ENCODE results near the gene CA5B. TPM values are rescaled to one million over a fixed set of nuclear protein-coding genes. Genes with fewer than 3 reads are reported as not detected.

CA5B gene
- total RNA-seq, 2 donors from 2014 or later = 14.0 to 31.7 TPM

- Histone ChIP-seq H3K27me3 (ENCODE audit: control insufficient read depth, insufficient read depth, low read length, poor library complexity, severe bottlenecking) (no peaks in the 10 kb centered on the region), H3K9me3 (ENCODE audit: control insufficient read depth, low read length) (no peaks in the 10 kb centered on the region), H3K4me3 (ENCODE audit: low read length) (no peak overlapping the region), H3K9ac (ENCODE audit: extremely low read depth, low read length, poor library complexity, severe bottlenecking) (no peak overlapping the region), H3K4me1 (ENCODE audit: control insufficient read depth, insufficient read depth, low read length) (no peaks in the 10 kb centered on the region), H3K36me3 (ENCODE audit: control insufficient read depth, insufficient read depth, low read length) (peaks cover 24% of the 10 kb centered on the region), H3K27ac (ENCODE audit: low read depth, low read length) (no peak overlapping the region)
- Mint-ChIP-seq H3K4me1 (peaks cover 8% of the 10 kb centered on the region), H3K9me3 (no peaks in the 10 kb centered on the region), H3K36me3 (ENCODE audit: low read depth) (peaks cover 30% of the 10 kb centered on the region), H3K27ac (no peak overlapping the region), H3K4me3 (no peak overlapping the region), H3K27me3 (ENCODE audit: insufficient read depth) (no peaks in the 10 kb centered on the region)
- no peak for DNase-seq
- no peak for TF ChIP-seq CTCF (conservative IDR thresholded peaks at IDR 0.05)
- WGBS, 2 experiments (ENCODE audit: insufficient coverage in 1 of 2, insufficient read length in 1 of 2) = 95 to 100% methylated on average over 1 to 3 of the region's 3 CpGs
Observed at GRCh38 chrX:15785176-15785750, 47.2 kb downstream of the CA5B start.

DNA sequence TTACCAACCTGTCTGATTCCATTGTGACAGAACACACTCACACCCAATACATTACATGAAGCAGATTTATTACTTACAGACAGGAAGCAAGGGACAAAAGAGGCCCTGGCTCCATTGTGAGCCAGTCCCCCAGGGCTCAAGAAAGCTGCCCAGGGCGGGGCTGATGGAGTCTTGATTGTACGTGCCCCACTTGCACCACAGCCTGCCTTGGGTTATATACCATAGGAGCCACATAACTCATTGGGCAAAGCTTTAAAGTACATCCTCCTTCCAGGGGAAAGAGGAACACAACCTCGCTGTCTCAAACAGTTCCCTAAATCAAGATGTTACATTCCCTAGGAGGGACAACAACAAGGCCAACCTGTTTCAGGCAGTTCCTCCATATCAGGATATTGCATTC, 48.8 kb downstream of the CA5B start:
- Mint-ChIP-seq H3K4me1 (peaks cover 8% of the 10 kb centered on the region), H3K27me3 (ENCODE audit: insufficient read depth) (no peaks in the 10 kb centered on the region), H3K9me3 (no peaks in the 10 kb centered on the region), H3K36me3 (ENCODE audit: low read depth) (peaks cover 24% of the 10 kb centered on the region), H3K27ac (no peak overlapping the region), H3K4me3 (no peak overlapping the region)
- Histone ChIP-seq H3K36me3 (ENCODE audit: control insufficient read depth, insufficient read depth, low read length) (peaks cover 21% of the 10 kb centered on the region), H3K4me3 (ENCODE audit: low read length) (no peak overlapping the region), H3K9ac (ENCODE audit: extremely low read depth, low read length, poor library complexity, severe bottlenecking) (no peak overlapping the region), H3K27me3 (ENCODE audit: control insufficient read depth, insufficient read depth, low read length, poor library complexity, severe bottlenecking) (no peaks in the 10 kb centered on the region), H3K4me1 (ENCODE audit: control insufficient read depth, insufficient read depth, low read length) (no peaks in the 10 kb centered on the region), H3K27ac (ENCODE audit: low read depth, low read length) (no peak overlapping the region), H3K9me3 (ENCODE audit: control insufficient read depth, low read length) (no peaks in the 10 kb centered on the region)
- 87% methylated on average over 3 of the region's 3 CpGs; no CpG with 5 or more reads in 1 of the 2 experiments for WGBS, 2 experiments (ENCODE audit: insufficient coverage in 1 of 2, insufficient read length in 1 of 2)
- no peak for TF ChIP-seq CTCF (conservative IDR thresholded peaks at IDR 0.05)
- no peak for DNase-seq

- H3K27ac ChIP-seq (ENCODE audit: low read depth, low read length) = peak within 1 kb of the TSS; percentile 11
- H3K4me3 ChIP-seq (ENCODE audit: low read length) = peak within 1 kb of the TSS; percentile 89
- no peaks in the 10 kb centered on the region for H3K9me3 ChIP-seq (ENCODE audit: control insufficient read depth, low read length)
- Mint-ChIP-seq H3K9me3 (no peaks in the 10 kb centered on the region), H3K4me3 (no peak within 1 kb of the TSS), H3K4me1 (peaks cover 8% of the 10 kb centered on the region), H3K27ac (no peak within 1 kb of the TSS), H3K36me3 (ENCODE audit: low read depth) (peaks cover 22% of the 10 kb centered on the region), H3K27me3 (ENCODE audit: insufficient read depth) (no peaks in the 10 kb centered on the region)
- no peaks in the 10 kb centered on the region for H3K4me1 ChIP-seq (ENCODE audit: control insufficient read depth, insufficient read depth, low read length)
- peak within 1 kb of the TSS; percentile 49 for H3K9ac ChIP-seq (ENCODE audit: extremely low read depth, low read length, poor library complexity, severe bottlenecking)
- H3K36me3 ChIP-seq (ENCODE audit: control insufficient read depth, insufficient read depth, low read length) = peaks cover 14% of the 10 kb centered on the region
- H3K27me3 ChIP-seq (ENCODE audit: control insufficient read depth, insufficient read depth, low read length, poor library complexity, severe bottlenecking) = no peaks in the 10 kb centered on the region
- DNase-seq = peak; percentile 95
- WGBS, 2 experiments (ENCODE audit: insufficient coverage in 1 of 2, insufficient read length in 1 of 2) = 0 to 1% methylated on average over 5 to 53 of the region's 55 CpGs
- TF ChIP-seq CTCF (conservative IDR thresholded peaks at IDR 0.05) = no peak
Observed at GRCh38 chrX:15789979-15790768, 52.1 kb downstream of the CA5B start, which contains the start of gene ZRSR2. Gene ZRSR2 (plus strand): TSS chrX:15790484. CDS start chrX:15790496, 12 bp downstream.
